ENCODE results near the gene CELA3B. TPM values are rescaled to one million over a fixed set of nuclear protein-coding genes. Genes with fewer than 3 reads are reported as not detected.
"Not testable (repeated sequence)": the region's sequence is repeated elsewhere in the genome, so short reads cannot be mapped to it uniquely, and the experiment has no call there.

CELA3B gene
- total and polyA plus RNA-seq, 2 of the 13 experiments (the other 11 are each of a cell fraction or from before 2014, with no cell fraction given), result 0.34 TPM; not detected in 1

GRCh38 chr1:21942959-21943640 is 33.7 kb upstream of the CELA3B start:
- WGBS (ENCODE audit: low lambda C conversion rate), result 22% methylated on average over 19 of the region's 19 CpGs
- intact Hi-C loops (cut with micrococcal nuclease; ENCODE audit: unreplicated experiment); H2AFZ ChIP-seq (ENCODE audit: low read length); in situ Hi-C loops (cut with HindIII; ENCODE audit: extremely low pct_ligation_motif_present, low pct_unique_long_range_greater_than_20kb); H3K27ac ChIP-seq (ENCODE audit: extremely low read length, insufficient read depth, low read length); H4K20me1 ChIP-seq (ENCODE audit: insufficient read depth, low read length); BruUV-seq (replicated peaks); H3K9me3 ChIP-seq (ENCODE audit: low read length); H3K36me3 ChIP-seq (replicated peaks in 1 of 2; ENCODE audit: control insufficient read depth in 1 of 2, insufficient read depth in 2 of 2, low read length in 2 of 2); CTCF ChIA-PET (ENCODE audit: low intra/inter-chr PET ratio, low total read pairs); FAIRE-seq; POLR2A ChIA-PET; H3K9ac ChIP-seq (ENCODE audit: insufficient read depth, low read depth, low read length); DNase-seq (ENCODE audit: low spot score); H3K4me3 ChIP-seq (replicated peaks in 1 of 3; ENCODE audit: insufficient read depth in 1 of 3, low read depth in 2 of 3, low read length in 3 of 3); H3K79me2 ChIP-seq (ENCODE audit: insufficient read depth, low read length); ATAC-seq: not testable (repeated sequence)
- Histone ChIP-seq H3K27me3 (ENCODE audit: control insufficient read depth in 1 of 2, insufficient read depth in 2 of 2, low read length in 2 of 2) (peaks cover 3 to 18% of the 10 kb centered on the region in 2 experiments; a peak in 4 of 5 replicates), H3K4me1 (ENCODE audit: insufficient read depth, low read length) (peaks cover 76% of the 10 kb centered on the region), H3K4me2 (ENCODE audit: low read depth, low read length) (peak overlapping the region; percentile 36)
- TF ChIP-seq RAD51 (IDR thresholded peaks at IDR 0.05; ENCODE audit: borderline replicate concordance) (peak; percentile 77; the same call in 1 of the 2 replicates), FOSL2 (CRISPR knock-in tag; IDR thresholded peaks at IDR 0.05) (peak; percentile 77), ZNF460 (CRISPR knock-in tag; IDR thresholded peaks at IDR 0.05; ENCODE audit: borderline replicate concordance) (peak; percentile 83), ZMYM2 (CRISPR knock-in tag; IDR thresholded peaks at IDR 0.05) (0 out of 2 replicates have a peak, but pooled peaks have one; percentile 30)

GRCh38 chr1:21944733-21945073 is 32.1 kb upstream of the CELA3B start:
- 46% methylated on average over 3 of the region's 3 CpGs for WGBS (ENCODE audit: low lambda C conversion rate)
- no peak for ATAC-seq
- CTCF ChIA-PET (ENCODE audit: low intra/inter-chr PET ratio, low total read pairs), result no interaction called here
- TF ChIP-seq, protein P1, sequence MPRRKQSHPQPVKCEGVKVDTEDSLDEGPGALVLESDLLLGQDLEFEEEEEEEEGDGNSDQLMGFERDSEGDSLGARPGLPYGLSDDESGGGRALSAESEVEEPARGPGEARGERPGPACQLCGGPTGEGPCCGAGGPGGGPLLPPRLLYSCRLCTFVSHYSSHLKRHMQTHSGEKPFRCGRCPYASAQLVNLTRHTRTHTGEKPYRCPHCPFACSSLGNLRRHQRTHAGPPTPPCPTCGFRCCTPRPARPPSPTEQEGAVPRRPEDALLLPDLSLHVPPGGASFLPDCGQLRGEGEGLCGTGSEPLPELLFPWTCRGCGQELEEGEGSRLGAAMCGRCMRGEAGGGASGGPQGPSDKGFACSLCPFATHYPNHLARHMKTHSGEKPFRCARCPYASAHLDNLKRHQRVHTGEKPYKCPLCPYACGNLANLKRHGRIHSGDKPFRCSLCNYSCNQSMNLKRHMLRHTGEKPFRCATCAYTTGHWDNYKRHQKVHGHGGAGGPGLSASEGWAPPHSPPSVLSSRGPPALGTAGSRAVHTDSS (CRISPR knock-in tag; conservative IDR thresholded peaks at IDR 0.05), result no peak
- TF ChIP-seq ZFP36 (IDR thresholded peaks at IDR 0.05; ENCODE audit: borderline replicate concordance, low read depth, low read length, partially characterized antibody), result no peak
- TF ChIP-seq NFYC (CRISPR knock-in tag; IDR thresholded peaks at IDR 0.05), result no peak
- no peak for TF ChIP-seq ZNF713 (CRISPR knock-in tag; IDR thresholded peaks at IDR 0.05)
- TF ChIP-seq MLXIP (CRISPR knock-in tag; IDR thresholded peaks at IDR 0.05; ENCODE audit: borderline replicate concordance), result no peak
- no peak for TF ChIP-seq HDAC2 (CRISPR knock-in tag; IDR thresholded peaks at IDR 0.05)
- no peak for TF ChIP-seq ZFX (CRISPR knock-in tag; IDR thresholded peaks at IDR 0.05; ENCODE audit: low read depth)
- TF ChIP-seq PHF21A (CRISPR knock-in tag; IDR thresholded peaks at IDR 0.05), result no peak
- no peak for TF ChIP-seq ZNF441 (CRISPR knock-in tag; IDR thresholded peaks at IDR 0.05; ENCODE audit: borderline replicate concordance)

More at GRCh38 chr1:21944733-21945073, 32.1 kb upstream of the CELA3B start:
- no peaks in the 10 kb centered on the region for H3K36me3 ChIP-seq (replicated peaks in 1 of 2; ENCODE audit: control insufficient read depth in 1 of 2, insufficient read depth in 2 of 2, low read length in 2 of 2)
- peaks cover 60% of the 10 kb centered on the region for H3K4me1 ChIP-seq (ENCODE audit: insufficient read depth, low read length)
- H3K27ac ChIP-seq (ENCODE audit: extremely low read length, insufficient read depth, low read length), result no peak overlapping the region
- H3K4me2 ChIP-seq (ENCODE audit: low read depth, low read length), result peak overlapping the region; percentile 44; the same call in 1 of the 2 replicates
- POLR2A ChIA-PET, result no interaction called here
- FAIRE-seq (no peak), DNase-seq (ENCODE audit: low spot score) (no peak)
- H4K20me1 ChIP-seq (ENCODE audit: insufficient read depth, low read length), result no peaks in the 10 kb centered on the region
- H3K27me3 ChIP-seq (ENCODE audit: control insufficient read depth in 1 of 2, insufficient read depth in 2 of 2, low read length in 2 of 2), result peaks cover 6 to 29% of the 10 kb centered on the region in 2 experiments; a peak in 4 of 5 replicates
- H3K4me3 ChIP-seq (replicated peaks in 1 of 3; ENCODE audit: insufficient read depth in 1 of 3, low read depth in 2 of 3, low read length in 3 of 3), result no peak overlapping the region; a peak in 1 of 6 replicates
- no peaks in the 10 kb centered on the region for H3K79me2 ChIP-seq (ENCODE audit: insufficient read depth, low read length)
- no TSS peak for BruUV-seq (replicated peaks)
- H3K9me3 ChIP-seq (ENCODE audit: low read length), result no peaks in the 10 kb centered on the region
- H2AFZ ChIP-seq (ENCODE audit: low read length), result no peak overlapping the region
- intact Hi-C loops (cut with micrococcal nuclease; ENCODE audit: unreplicated experiment), result no loop called here
- H3K9ac ChIP-seq (ENCODE audit: insufficient read depth, low read depth, low read length), result no peak overlapping the region
- in situ Hi-C loops (cut with HindIII; ENCODE audit: extremely low pct_ligation_motif_present, low pct_unique_long_range_greater_than_20kb), result no loop called here

Measured in HepG2 (cell line).